T47D (cell line): ENCODE results near the gene GSE1.

ENCODE experiments used
- DNase-seq, 2 experiments: peaks; one replicate each; pipeline versions ENCODE4 v3.0.0 to v3.0.0-alpha.2; 2011 to 2012; ENCODE audit warnings: low read depth in 1 of 2, low spot score in 1 of 2
- JUND ChIP-seq: IDR thresholded peaks from 2 replicates; pipeline ENCODE4 v1.6.1; 2012; ENCODE audit warnings: low read depth
- in situ Hi-C: cut with HindIII; loops from 2 replicates; pipeline ENCODE4 v1.10.0; 2016; ENCODE audit warnings: low sequenced_read_pairs, low pct_unique_long_range_greater_than_20kb

GSE1 gene

DNA sequence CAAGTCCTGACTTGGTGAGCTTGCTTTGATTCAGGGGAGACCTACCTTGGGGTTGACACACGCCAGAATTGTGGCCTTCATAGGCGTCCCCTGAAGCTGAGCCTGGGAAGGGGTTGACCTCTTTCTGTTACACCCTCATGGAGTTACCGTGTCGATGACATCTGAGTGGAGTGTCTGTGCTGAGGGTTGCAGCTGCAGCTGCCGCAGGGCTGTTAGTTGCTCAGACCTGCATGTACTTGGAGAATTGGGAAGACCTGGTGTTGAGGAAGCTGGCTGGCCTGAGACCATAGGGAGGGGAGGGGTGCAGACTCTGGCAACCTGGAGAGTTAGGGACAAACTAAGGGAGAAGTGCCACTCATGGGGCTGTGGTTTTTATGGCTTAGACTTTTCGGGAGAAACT is 9.6 kb downstream of the GSE1 start:
- TF ChIP-seq JUND: no peak
- no peak for DNase-seq
- in situ Hi-C loops: no loop called here

DNA sequence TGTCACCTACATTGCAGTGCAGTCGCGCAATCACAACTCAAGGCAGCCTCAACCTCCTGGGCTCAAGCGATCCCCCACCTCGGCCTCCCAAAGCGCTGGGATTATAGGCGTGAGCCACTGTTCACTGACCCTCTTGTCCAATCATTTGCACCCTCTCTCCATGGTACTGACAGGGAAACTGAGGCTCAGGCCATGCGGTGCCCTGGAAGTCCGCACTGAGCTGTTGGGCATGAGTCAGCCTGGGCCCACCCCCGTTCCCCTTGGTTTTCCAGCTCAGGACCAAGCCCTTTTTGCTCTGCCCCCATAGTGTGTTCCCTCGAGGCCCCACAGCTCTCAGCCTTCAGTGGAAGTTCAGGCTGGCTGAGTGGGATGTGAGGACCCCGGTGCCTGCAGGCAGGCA is 10.1 kb downstream of the GSE1 start:
- in situ Hi-C loops: no loop called here
- TF ChIP-seq JUND: no peak
- DNase-seq: no peak

DNA sequence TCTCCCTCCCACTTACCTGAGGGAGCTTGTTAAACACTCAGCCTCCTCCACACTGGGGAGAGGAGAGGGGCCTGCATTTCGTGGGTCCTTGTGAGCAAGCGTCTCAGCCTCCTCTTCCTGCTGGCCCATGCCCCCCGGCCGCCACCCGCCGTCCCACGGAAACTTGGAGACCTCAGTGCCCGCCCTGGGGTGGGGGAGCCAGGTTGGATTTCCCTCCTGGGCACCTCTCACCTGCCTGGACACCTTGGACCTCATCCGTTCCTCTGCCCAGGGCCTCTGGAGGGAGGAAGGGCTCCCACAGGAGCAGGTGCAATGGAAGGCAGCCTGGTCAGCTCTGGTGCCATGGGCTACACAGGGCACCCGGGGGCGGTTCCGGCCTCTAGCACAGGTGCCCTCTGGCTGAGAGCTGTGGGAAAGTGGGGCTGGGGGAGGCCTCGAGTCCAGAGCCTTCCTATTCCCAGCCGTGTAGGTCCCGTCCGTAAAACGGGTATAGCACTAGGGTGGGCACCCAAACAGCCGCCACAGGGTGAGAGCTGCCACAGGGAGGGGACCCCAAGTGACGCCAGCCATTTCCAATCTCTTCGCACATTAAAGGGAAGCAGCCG is 11.0 kb downstream of the GSE1 start:
- no peak for TF ChIP-seq JUND
- in situ Hi-C loops: no loop called here

DNA sequence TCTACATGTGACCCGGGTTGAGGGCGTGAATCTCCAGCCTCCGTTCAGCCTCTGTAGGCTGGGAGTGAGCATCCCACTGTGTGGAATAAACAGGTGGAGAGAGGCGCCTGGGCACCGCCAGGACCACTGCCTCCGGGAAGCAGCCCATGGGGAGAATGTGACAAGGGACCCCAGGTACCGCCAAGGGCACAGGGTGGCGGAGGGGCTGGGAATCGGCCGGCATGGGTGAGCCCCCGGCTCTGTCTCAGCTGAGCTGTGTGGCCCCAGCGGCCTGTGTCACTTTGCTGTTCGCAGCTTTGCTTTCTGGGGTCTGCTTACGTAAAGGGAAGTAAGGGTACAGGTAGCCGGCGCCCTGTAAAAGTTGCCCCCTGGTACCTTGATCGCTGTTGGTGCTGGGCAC is 11.5 kb downstream of the GSE1 start:
- no peak for DNase-seq
- TF ChIP-seq JUND: no peak
- in situ Hi-C loops: no loop called here

More for the DNA sequence above, 11.0 kb downstream of the GSE1 start:
- no peak for DNase-seq

DNA sequence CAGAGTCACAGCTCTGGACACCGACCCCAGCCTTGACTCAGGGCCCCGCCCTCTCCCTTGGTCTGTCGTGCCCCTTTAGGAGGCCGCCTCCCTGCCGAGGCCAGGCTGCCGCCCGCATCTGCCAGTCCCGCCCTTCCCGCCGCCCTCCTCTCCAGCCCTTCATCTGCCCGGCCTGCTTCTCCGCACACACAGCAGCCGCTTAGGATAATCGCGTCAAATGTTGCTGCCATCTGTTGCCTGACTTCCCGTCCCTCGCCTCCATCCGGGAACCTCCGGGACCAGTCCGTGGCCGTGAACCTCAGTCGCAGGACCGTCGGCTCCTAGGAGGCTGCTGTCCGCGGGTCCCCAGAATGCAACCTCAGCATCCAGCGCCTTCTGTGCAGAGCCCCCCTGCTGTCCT is 11.9 kb downstream of the GSE1 start:
- no peak for DNase-seq
- TF ChIP-seq JUND: no peak
- in situ Hi-C loops: no loop called here

GRCh38 chr16:85625485-85626117 is 12.5 kb downstream of the GSE1 start:
- in situ Hi-C loops: no loop called here
- DNase-seq: no peak
- TF ChIP-seq JUND: no peak

DNA sequence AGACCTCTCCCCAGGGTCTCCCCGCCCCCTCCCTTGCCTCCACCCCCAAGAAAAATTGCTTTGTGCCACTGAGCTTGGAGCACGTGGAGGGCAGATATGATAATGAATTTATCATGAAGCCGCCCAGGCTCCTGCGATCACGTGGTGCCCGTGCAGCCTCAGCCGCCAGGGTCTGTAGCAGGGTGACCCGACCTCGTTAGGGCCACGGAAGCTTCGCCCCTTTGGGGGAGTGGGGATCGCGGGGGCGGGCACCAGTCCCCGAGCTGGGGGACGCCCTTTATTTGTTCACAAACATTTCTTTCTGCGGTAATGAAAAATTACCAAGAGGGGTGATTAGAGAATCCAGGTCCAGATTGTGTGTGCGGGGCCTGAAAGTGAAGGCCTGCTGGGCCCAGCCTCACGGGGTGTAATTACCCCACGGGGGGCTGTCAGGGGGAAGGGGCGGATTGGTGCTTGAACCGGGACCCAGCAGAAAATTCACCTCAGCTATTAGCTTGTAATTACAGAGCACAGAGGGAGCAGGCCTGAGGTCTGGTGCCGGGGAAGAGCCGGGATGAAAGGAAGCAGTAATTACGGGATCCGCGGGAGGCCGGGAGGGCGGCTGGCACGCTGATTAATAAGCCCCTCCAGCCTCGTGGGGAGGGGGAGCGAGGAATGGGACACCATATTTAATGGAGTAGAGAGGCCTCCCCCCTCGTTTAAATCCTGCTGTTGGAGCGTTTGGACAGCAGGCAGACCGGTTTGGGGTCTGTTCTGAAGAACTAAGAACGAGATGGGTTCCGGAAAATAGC is 13.3 kb downstream of the GSE1 start:
- TF ChIP-seq JUND: no peak
- in situ Hi-C loops: no loop called here
- no peak for DNase-seq

- no peak for TF ChIP-seq JUND
- no peak for DNase-seq
- in situ Hi-C loops: no loop called here
Observed at GRCh38 chr16:85627089-85627488, 14.0 kb downstream of the GSE1 start.

GRCh38 chr16:85627526-85628264 is 14.6 kb downstream of the GSE1 start:
- no peak for DNase-seq
- no peak for TF ChIP-seq JUND
- in situ Hi-C loops: no loop called here

GRCh38 chr16:85628265-85628556 is 15.1 kb downstream of the GSE1 start:
- DNase-seq: no peak
- in situ Hi-C loops: no loop called here
- no peak for TF ChIP-seq JUND

GRCh38 chr16:85628645-85629044 is 15.5 kb downstream of the GSE1 start:
- TF ChIP-seq JUND: no peak
- DNase-seq: no peak
- in situ Hi-C loops: no loop called here

GRCh38 chr16:85629326-85629725 is 16.2 kb downstream of the GSE1 start:
- no peak for TF ChIP-seq JUND
- in situ Hi-C loops: no loop called here

GRCh38 chr16:85629853-85630252 is 16.7 kb downstream of the GSE1 start:
- no peak for DNase-seq
- in situ Hi-C loops: no loop called here
- TF ChIP-seq JUND: no peak

More at GRCh38 chr16:85629326-85629725, 16.2 kb downstream of the GSE1 start:
- no peak for DNase-seq
